SU-DHL-6 (cell line): ENCODE measurements around the gene HCFC1.

Experiments used
- H2AFZ ChIP-seq: fragments of 200-600 bp; sonication (generic); 2 replicates; pipeline ENCODE4 v1.6.1; 2014; ENCODE audit warnings: low read depth, mild to moderate bottlenecking, moderate library complexity, mixed read lengths, antibody characterized with exemption, low read length; ENCODE audit not compliant: severe bottlenecking
- H3F3A ChIP-seq: fragments of 200-600 bp; shearing (Covaris generic); 2 replicates; pipeline ENCODE4 v1.6.0; 2016; ENCODE audit warnings: antibody characterized with exemption, mild to moderate bottlenecking; ENCODE audit not compliant: insufficient read depth
- H3K27ac ChIP-seq: fragments of 200-600 bp; sonication (generic); 2 replicates; pipeline ENCODE4 v1.5.1; 2016; ENCODE audit warnings: low read depth, mild to moderate bottlenecking, low read length, moderate library complexity, mixed read lengths
- H3K27me3 ChIP-seq: fragments of 200-600 bp; sonication (generic), shearing (Covaris generic); 2 replicates; pipeline ENCODE4 v1.6.0; 2014; ENCODE audit warnings: mild to moderate bottlenecking, low read length
- H3K36me3 ChIP-seq: fragments of 200-600 bp; sonication (generic); 2 replicates; pipeline ENCODE4 v1.6.1; 2014; ENCODE audit warnings: mild to moderate bottlenecking, low read length, mixed read lengths
- H3K4me2 ChIP-seq: fragments of 300-600, 200-600 bp; shearing (Covaris generic), sonication (generic); 2 replicates; pipeline ENCODE4 v1.6.0; 2014; ENCODE audit warnings: low read length, low read depth, mild to moderate bottlenecking; ENCODE audit not compliant: poor library complexity, severe bottlenecking
- H3K4me3 ChIP-seq: fragments of 200-600 bp; sonication (generic); 2 replicates; pipeline ENCODE4 v1.5.1; 2014; ENCODE audit warnings: antibody characterized with exemption, low read length, mild to moderate bottlenecking, mixed read lengths; ENCODE audit not compliant: insufficient read depth, poor library complexity, severe bottlenecking
- H3K79me2 ChIP-seq: fragments of 200-600 bp; sonication (generic); 2 replicates; pipeline ENCODE4 v1.6.1; 2014; ENCODE audit warnings: mild to moderate bottlenecking, low read length, moderate library complexity; ENCODE audit not compliant: insufficient read depth
- H3K9ac ChIP-seq: fragments of 200-600 bp; sonication (generic); 2 replicates; pipeline ENCODE4 v1.7.0; 2014; ENCODE audit warnings: mild to moderate bottlenecking, low read length
- H3K9me2 ChIP-seq: fragments of 200-600 bp; sonication (generic); replicated peaks from 2 replicates; pipeline ENCODE4 v1.6.1; 2014; ENCODE audit warnings: low read length; ENCODE audit not compliant: insufficient read depth
- H3K9me3 ChIP-seq: fragments of 200-600 bp; sonication (generic); 2 replicates; pipeline ENCODE4 v1.6.1; 2014; ENCODE audit warnings: low read length, mixed read lengths; ENCODE audit not compliant: insufficient read depth
- H4K20me1 ChIP-seq: fragments of 200-600 bp; sonication (generic); 2 replicates; pipeline ENCODE4 v1.6.1; 2014; ENCODE audit warnings: low read depth, mild to moderate bottlenecking, antibody characterized with exemption, low read length, moderate library complexity, mixed read lengths
- CTCF ChIP-seq: fragments of 200-600 bp; sonication (generic); IDR thresholded peaks from one replicate; pipeline ENCODE4 v1.5.1; 2017; ENCODE audit warnings: antibody characterized with exemption, mild to moderate bottlenecking, low read length, moderate library complexity; ENCODE audit not compliant: insufficient read depth, poor library complexity, severe bottlenecking
- EZH2phosphoT487 ChIP-seq: fragments of 200-600 bp; sonication (generic), shearing (Covaris generic); conservative IDR thresholded peaks from 2 replicates; pipeline ENCODE4 v1.6.1; 2018; ENCODE audit warnings: mild to moderate bottlenecking, antibody characterized with exemption, low read length, moderate library complexity, mixed read lengths

Gene HCFC1

GRCh38 chrX:153961292-153961691 is 10.3 kb downstream of the HCFC1 start:
- Histone ChIP-seq H3K4me2 (no peak overlapping the region), H3K9me2 (no peaks in the 10 kb centered on the region), H3K79me2 (peaks cover 49% of the 10 kb centered on the region), H3K9ac (no peak overlapping the region), H3F3A (no peaks in the 10 kb centered on the region), H3K9me3 (no peaks in the 10 kb centered on the region), H3K27me3 (no peaks in the 10 kb centered on the region), H3K36me3 (no peaks in the 10 kb centered on the region), H3K4me3 (no peak overlapping the region), H4K20me1 (peaks cover 7% of the 10 kb centered on the region; the same call in 1 of the 2 replicates), H2AFZ (no peak overlapping the region), H3K27ac (no peak overlapping the region)
- no peak for TF ChIP-seq EZH2phosphoT487
- no peak for TF ChIP-seq CTCF

DNA sequence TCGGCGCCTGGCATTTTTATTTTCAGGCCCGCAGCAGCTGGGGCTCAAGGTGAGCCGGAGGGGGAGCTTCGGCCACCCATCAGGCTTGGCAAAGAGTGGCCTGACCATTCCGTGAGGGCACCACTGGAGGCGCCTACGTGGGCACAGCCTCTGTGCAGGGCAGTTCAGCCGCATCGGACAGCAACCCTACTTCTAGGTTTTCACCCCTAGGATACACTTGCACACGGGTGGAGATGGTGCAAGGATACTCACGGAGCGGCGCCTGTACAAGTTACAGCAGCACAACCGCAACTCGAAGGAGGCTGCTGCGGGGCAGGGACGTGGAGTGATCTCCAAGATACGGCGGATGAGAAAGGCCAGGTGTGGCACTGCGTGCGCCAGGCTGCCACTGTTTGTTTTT is 10.8 kb downstream of the HCFC1 start:
- H3K27ac ChIP-seq: no peak overlapping the region
- H3K27me3 ChIP-seq: no peaks in the 10 kb centered on the region
- peaks cover 44% of the 10 kb centered on the region for H3K79me2 ChIP-seq
- peaks cover 7% of the 10 kb centered on the region; the same call in 1 of the 2 replicates for H4K20me1 ChIP-seq
- H3K9me2 ChIP-seq: no peaks in the 10 kb centered on the region
- H3K4me3 ChIP-seq: no peak overlapping the region
- TF ChIP-seq CTCF (no peak), EZH2phosphoT487 (no peak)
- H3K4me2 ChIP-seq: no peak overlapping the region
- no peaks in the 10 kb centered on the region for H3K9me3 ChIP-seq
- H3K36me3 ChIP-seq: no peaks in the 10 kb centered on the region
- no peaks in the 10 kb centered on the region for H3F3A ChIP-seq
- no peak overlapping the region for H2AFZ ChIP-seq
- no peak overlapping the region for H3K9ac ChIP-seq

DNA sequence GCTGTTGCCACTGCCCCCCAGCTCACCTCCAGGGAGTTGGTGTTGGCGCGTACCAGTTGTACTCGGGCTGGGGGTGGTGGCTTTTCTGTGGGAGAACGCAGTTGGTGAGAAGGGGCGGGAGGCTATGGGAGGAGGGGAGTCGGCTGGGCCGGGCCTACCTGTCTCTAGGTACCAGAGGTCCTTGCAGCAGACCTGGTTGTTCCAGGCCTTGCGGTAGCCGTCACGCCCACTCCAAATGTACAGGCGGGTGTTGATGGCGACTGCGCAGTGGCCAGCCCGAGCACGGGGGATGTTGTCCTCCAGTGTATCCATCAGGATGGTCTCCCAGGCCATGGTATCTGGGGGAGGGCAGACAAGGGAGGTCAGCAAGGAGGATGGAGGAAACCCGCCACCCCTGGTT is 11.5 kb downstream of the HCFC1 start:
- H3K4me2 ChIP-seq: no peak overlapping the region
- H3F3A ChIP-seq: no peaks in the 10 kb centered on the region
- H3K9ac ChIP-seq: no peak overlapping the region
- no peak for TF ChIP-seq EZH2phosphoT487
- no peaks in the 10 kb centered on the region for H3K9me2 ChIP-seq
- H3K79me2 ChIP-seq: peaks cover 37% of the 10 kb centered on the region
- no peaks in the 10 kb centered on the region for H3K36me3 ChIP-seq
- H3K27me3 ChIP-seq: no peaks in the 10 kb centered on the region
- peaks cover 7% of the 10 kb centered on the region; the same call in 1 of the 2 replicates for H4K20me1 ChIP-seq
- no peak overlapping the region for H3K27ac ChIP-seq
- H3K9me3 ChIP-seq: no peaks in the 10 kb centered on the region
- no peak overlapping the region for H2AFZ ChIP-seq
- H3K4me3 ChIP-seq: no peak overlapping the region

- H3K36me3 ChIP-seq: no peaks in the 10 kb centered on the region
- H3K27me3 ChIP-seq: no peaks in the 10 kb centered on the region
- H3K4me2 ChIP-seq: no peak overlapping the region
- no peaks in the 10 kb centered on the region for H3K9me3 ChIP-seq
- no peak overlapping the region for H2AFZ ChIP-seq
- H3K27ac ChIP-seq: no peak overlapping the region
- no peaks in the 10 kb centered on the region for H3K9me2 ChIP-seq
- H3F3A ChIP-seq: no peaks in the 10 kb centered on the region
- H3K9ac ChIP-seq: no peak overlapping the region
- no peak overlapping the region for H3K4me3 ChIP-seq
- TF ChIP-seq CTCF: no peak
- H4K20me1 ChIP-seq: peaks cover 3% of the 10 kb centered on the region; the same call in 1 of the 2 replicates
- H3K79me2 ChIP-seq: peaks cover 32% of the 10 kb centered on the region
Measured at GRCh38 chrX:153959649-153960048, 12.0 kb downstream of the HCFC1 start.
